GM12878 (cell line): ENCODE measurements around the gene ERC2. TPM values are rescaled to one million over a fixed set of nuclear protein-coding genes. Genes with fewer than 3 reads are reported as not detected.

Source experiments
- ATAC-seq: fragments of 200-7000 bp; cut with Tn5 transposase; 3 replicates; pipeline ENCODE4 v1.9.1; 2020; ENCODE audit warnings: mild to moderate bottlenecking, moderate library complexity
- BruUV-seq: library from RNA; stranded (reverse); fragments of 400-500 nt; replicated peaks from 2 replicates; lab custom pipeline; 2021; lab: Mats Ljungman, UMichigan
- CTCF ChIA-PET: fragments of 300-600 bp; sonication (Branson Sonifier 250); formaldehyde crosslinking; extraction: SDS; loops from one replicate; lab custom pipeline; 2021; ENCODE audit warnings: inconsistent platforms; lab: Yijun Ruan, JAX
- POLR2A ChIA-PET: fragments of 350-600 bp; formaldehyde crosslinking; extraction: SDS; loops from one replicate; lab custom pipeline; 2021; ENCODE audit warnings: inconsistent platforms; lab: Charles Lee
- RAD21 ChIA-PET: fragments of 300-600 bp; sonication (Branson Sonifier 250); formaldehyde crosslinking; loops from one replicate; lab custom pipeline; 2023; ENCODE audit warnings: antibody characterized with exemption; ENCODE audit not compliant: unreplicated experiment; lab: Charles Lee
- SMC1A ChIA-PET: fragments of 300-600 bp; sonication (Branson Sonifier 250); formaldehyde crosslinking; loops from one replicate; lab custom pipeline; 2023; ENCODE audit not compliant: unreplicated experiment, uncharacterized antibody; lab: Charles Lee
- DNase-seq: peaks from one replicate; pipeline ENCODE4 v3.0.0-alpha.2; 2011; ENCODE audit warnings: low read depth, low spot score
- FAIRE-seq: peaks from 3 replicates; lab custom pipeline; 2011; peaks lifted over from hg19 to GRCh38; lab: Jason Lieb, UNC
- H2AFZ ChIP-seq: 2 replicates; pipeline ENCODE4 v1.6.0; 2011; ENCODE audit warnings: low read depth, low read length, control low read depth; ENCODE audit not compliant: control insufficient read depth
- H3K27ac ChIP-seq: 2 replicates; pipeline ENCODE4 v1.5.1; 2011; ENCODE audit warnings: control low read depth; ENCODE audit not compliant: control insufficient read depth, insufficient read depth
- H3K27me3 ChIP-seq, 2 experiments: replicated peaks in 1 of 2; 2 replicates each; pipeline versions ENCODE4 v1.6.0 to v1.6.1; 2011; ENCODE audit warnings: low read length in 1 of 2; ENCODE audit not compliant: control insufficient read depth in 2 of 2, insufficient read depth in 2 of 2
- H3K36me3 ChIP-seq, 2 experiments: 2 replicates each; pipeline ENCODE4 v1.5.1; 2011; ENCODE audit warnings: low read length in 1 of 2; ENCODE audit not compliant: control insufficient read depth in 2 of 2, insufficient read depth in 2 of 2
- H3K4me1 ChIP-seq: 2 replicates; pipeline ENCODE4 v1.6.1; 2011; ENCODE audit warnings: mild to moderate bottlenecking, low read length, moderate library complexity, mixed read lengths; ENCODE audit not compliant: control insufficient read depth, insufficient read depth
- H3K4me2 ChIP-seq: 2 replicates; pipeline ENCODE4 v1.6.0; 2011; ENCODE audit warnings: control low read depth; ENCODE audit not compliant: control insufficient read depth, insufficient read depth
- H3K4me3 ChIP-seq: fragments of 200-600 bp; sonication (generic); 2 replicates; pipeline ENCODE4 v1.5.1; 2016
- H3K79me2 ChIP-seq: 2 replicates; pipeline ENCODE4 v1.6.0; 2011; ENCODE audit warnings: low read length; ENCODE audit not compliant: control insufficient read depth, insufficient read depth
- H3K9ac ChIP-seq: 2 replicates; pipeline ENCODE4 v1.8.0; 2011; ENCODE audit warnings: low read length, control low read depth, mixed read lengths; ENCODE audit not compliant: control insufficient read depth, insufficient read depth
- H3K9me3 ChIP-seq: replicated peaks from 3 replicates; pipeline ENCODE4 v1.5.1; 2011; ENCODE audit warnings: mild to moderate bottlenecking, low read length; ENCODE audit not compliant: control insufficient read depth, insufficient read depth
- H4K20me1 ChIP-seq: 2 replicates; pipeline ENCODE4 v1.6.0; 2011; ENCODE audit not compliant: control insufficient read depth, insufficient read depth
- ATF7 ChIP-seq: fragments of 450-650 bp; IDR thresholded peaks from 2 replicates; pipeline ENCODE4 v1.6.1; 2016; ENCODE audit warnings: low read depth, mild to moderate bottlenecking
- CBX3 ChIP-seq: fragments of 200-600 bp; sonication (generic); IDR thresholded peaks from 2 replicates; pipeline ENCODE4 v1.6.1; 2016; ENCODE audit warnings: low read depth, borderline replicate concordance
- FOXM1 ChIP-seq: IDR thresholded peaks from 2 replicates; pipeline ENCODE4 v1.6.1; 2012; ENCODE audit warnings: low read depth, mild to moderate bottlenecking, inconsistent platforms, low read length, moderate library complexity
- PAX5 ChIP-seq: IDR thresholded peaks from 2 replicates; pipeline ENCODE4 v1.6.1; 2011; ENCODE audit warnings: low read depth, low read length, borderline replicate concordance
- REST ChIP-seq: IDR thresholded peaks from 2 replicates; pipeline ENCODE4 v1.6.1; 2012; ENCODE audit warnings: mild to moderate bottlenecking, low read depth, low read length
- SP1 ChIP-seq: IDR thresholded peaks from one replicate; pipeline ENCODE4 v1.6.1; 2011; ENCODE audit warnings: low read depth, low read length
- WGBS: methylation state at CpG from one replicate; pipeline ENCODE4 v1.1.6; 2016; ENCODE audit warnings: low lambda C conversion rate; ENCODE audit not compliant: insufficient replicate concordance, insufficient coverage; ENCODE audit errors: missing lambda C conversion rate; 5-methylcytosine and 5-hydroxymethylcytosine counted together
- in situ Hi-C: fragments of 300-500 bp; cut with MboI; formaldehyde crosslinking; loops from 9 replicates; pipeline ENCODE4 v1.14.3; 2018; ENCODE audit warnings: mixed read lengths
- intact Hi-C: fragments of 100-400 bp; cut with micrococcal nuclease; formaldehyde crosslinking; loops from one replicate; pipeline ENCODE4 v1.14.2; 2022; ENCODE audit not compliant: unreplicated experiment
- polyA plus RNA-seq, 11 experiments: library from polyadenylated mRNA; depleted of rRNA in 4 of 11; unstranded in 6 of 11; stranded (reverse) in 5 of 11; fragments of >200 nt; fragmentation: Nextera tagmentation in 4 of 11; fragmentation: Illumina TruSeq in 1 of 11; extraction: Ambion mirVana in 4 of 11; extraction: Trizol in 1 of 11; gene quantifications; 1 replicate in 1 of 11; 2 replicates in 10 of 11; pipeline versions ENCODE4 v1.2.1 to v1.2.3, GENCODE V29; 2011 to 2016; ENCODE audit warnings: inconsistent platforms in 2 of 11, missing spikeins in 2 of 11, low read depth in 1 of 11
- total RNA-seq, 4 experiments: library from RNA; depleted of rRNA in 3 of 4; stranded (reverse); fragments of >200 nt in 3 of 4; fragmentation: Illumina TruSeq in 1 of 4; extraction: Trizol in 1 of 4; gene quantifications; 2 replicates each; pipeline versions ENCODE4 v1.2.1 to v1.2.3, GENCODE V29; 2013 to 2021
- TF ChIP-seq, protein P1 (sequence below): fragments of 450-650 bp; IDR thresholded peaks from 2 replicates; pipeline ENCODE4 v1.6.1; 2017; ENCODE audit warnings: mild to moderate bottlenecking, low read depth, inconsistent platforms; ENCODE audit not compliant: poor library complexity, severe bottlenecking

The ERC2 gene
- total and polyA plus RNA-seq, 10 of the 15 experiments (the other 5 are each of a cell fraction or from before 2014, with no cell fraction given), result 0.06 to 1.4 (median 0.12) TPM; not detected in 3

- in situ Hi-C loops, result no loop called here
- POLR2A ChIA-PET, result no interaction called here
- 55% methylated on average over 2 of the region's 2 CpGs for WGBS
- SMC1A ChIA-PET, result interaction anchor here (1.3 kb wide), 1 partner anchor 22 kb away, joined by 3 read pairs; no protein-coding TSS in a partner anchor
- Histone ChIP-seq H3K36me3 (no peaks in the 10 kb centered on the region), H3K9ac (no peak overlapping the region), H3K4me1 (peaks cover 9% of the 10 kb centered on the region), H3K9me3 (no peaks in the 10 kb centered on the region), H3K27me3 (no peaks in the 10 kb centered on the region), H4K20me1 (no peaks in the 10 kb centered on the region), H3K4me2 (no peak overlapping the region), H3K4me3 (no peak overlapping the region), H3K27ac (no peak overlapping the region), H2AFZ (no peak overlapping the region), H3K79me2 (no peaks in the 10 kb centered on the region)
- DNase-seq, result no peak
- RAD21 ChIA-PET, result interaction anchor here (1.1 kb wide), 1 partner anchor 15 kb away, joined by 3 read pairs; no protein-coding TSS in a partner anchor
- no peak for TF ChIP-seq FOXM1
- no peak for TF ChIP-seq ATF7
- no peak for TF ChIP-seq CBX3
- no peak for TF ChIP-seq PAX5
- TF ChIP-seq SP1, result no peak
- TF ChIP-seq, protein P1, sequence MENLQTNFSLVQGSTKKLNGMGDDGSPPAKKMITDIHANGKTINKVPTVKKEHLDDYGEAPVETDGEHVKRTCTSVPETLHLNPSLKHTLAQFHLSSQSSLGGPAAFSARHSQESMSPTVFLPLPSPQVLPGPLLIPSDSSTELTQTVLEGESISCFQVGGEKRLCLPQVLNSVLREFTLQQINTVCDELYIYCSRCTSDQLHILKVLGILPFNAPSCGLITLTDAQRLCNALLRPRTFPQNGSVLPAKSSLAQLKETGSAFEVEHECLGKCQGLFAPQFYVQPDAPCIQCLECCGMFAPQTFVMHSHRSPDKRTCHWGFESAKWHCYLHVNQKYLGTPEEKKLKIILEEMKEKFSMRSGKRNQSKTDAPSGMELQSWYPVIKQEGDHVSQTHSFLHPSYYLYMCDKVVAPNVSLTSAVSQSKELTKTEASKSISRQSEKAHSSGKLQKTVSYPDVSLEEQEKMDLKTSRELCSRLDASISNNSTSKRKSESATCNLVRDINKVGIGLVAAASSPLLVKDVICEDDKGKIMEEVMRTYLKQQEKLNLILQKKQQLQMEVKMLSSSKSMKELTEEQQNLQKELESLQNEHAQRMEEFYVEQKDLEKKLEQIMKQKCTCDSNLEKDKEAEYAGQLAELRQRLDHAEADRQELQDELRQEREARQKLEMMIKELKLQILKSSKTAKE, result no peak
- peak; percentile 64; the same call in 1 of the 2 replicates for TF ChIP-seq REST
- no peak for FAIRE-seq
- CTCF ChIA-PET, result no interaction called here
- no peak for ATAC-seq
- BruUV-seq, result no TSS peak
- intact Hi-C loops, result no loop called here
Measured at GRCh38 chr3:55639143-55639542, 829.1 kb downstream of the ERC2 start.
